PC-9 (cell line): ENCODE data around the gene DRAM2.

ENCODE experiments used
- EZH2 ChIP-seq: fragments of 200-600 bp; sonication (generic); IDR thresholded peaks from 2 replicates; pipeline ENCODE4 v1.8.0; 2017; ENCODE audit warnings: antibody characterized with exemption, low read depth
- TF ChIP-seq, protein P1 (sequence below): fragments of 200-600 bp; sonication (generic); conservative IDR thresholded peaks from 2 replicates; pipeline ENCODE4 v1.6.1; 2017; ENCODE audit warnings: mixed run types, antibody characterized with exemption, mild to moderate bottlenecking, moderate library complexity

DNA sequence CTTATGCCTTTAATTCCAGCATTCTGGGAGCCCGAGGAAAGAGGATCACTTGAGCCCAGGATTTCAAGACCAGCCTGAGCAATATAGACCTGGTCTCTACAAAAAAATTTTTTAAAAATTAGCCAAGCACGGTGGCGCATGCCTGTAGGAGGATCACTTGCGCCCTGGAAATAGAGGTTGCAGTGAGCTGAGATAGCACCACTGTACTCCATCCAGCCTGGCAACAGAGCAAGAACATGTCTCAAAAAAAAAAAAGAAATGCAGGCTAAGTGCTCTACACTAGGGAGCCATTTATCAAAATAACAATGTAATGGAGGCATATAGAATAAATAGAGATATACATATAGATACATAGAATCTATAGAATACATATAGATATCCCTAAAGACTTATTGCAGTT lies 23.5 kb upstream of the DRAM2 start:
- TF ChIP-seq, protein P1, sequence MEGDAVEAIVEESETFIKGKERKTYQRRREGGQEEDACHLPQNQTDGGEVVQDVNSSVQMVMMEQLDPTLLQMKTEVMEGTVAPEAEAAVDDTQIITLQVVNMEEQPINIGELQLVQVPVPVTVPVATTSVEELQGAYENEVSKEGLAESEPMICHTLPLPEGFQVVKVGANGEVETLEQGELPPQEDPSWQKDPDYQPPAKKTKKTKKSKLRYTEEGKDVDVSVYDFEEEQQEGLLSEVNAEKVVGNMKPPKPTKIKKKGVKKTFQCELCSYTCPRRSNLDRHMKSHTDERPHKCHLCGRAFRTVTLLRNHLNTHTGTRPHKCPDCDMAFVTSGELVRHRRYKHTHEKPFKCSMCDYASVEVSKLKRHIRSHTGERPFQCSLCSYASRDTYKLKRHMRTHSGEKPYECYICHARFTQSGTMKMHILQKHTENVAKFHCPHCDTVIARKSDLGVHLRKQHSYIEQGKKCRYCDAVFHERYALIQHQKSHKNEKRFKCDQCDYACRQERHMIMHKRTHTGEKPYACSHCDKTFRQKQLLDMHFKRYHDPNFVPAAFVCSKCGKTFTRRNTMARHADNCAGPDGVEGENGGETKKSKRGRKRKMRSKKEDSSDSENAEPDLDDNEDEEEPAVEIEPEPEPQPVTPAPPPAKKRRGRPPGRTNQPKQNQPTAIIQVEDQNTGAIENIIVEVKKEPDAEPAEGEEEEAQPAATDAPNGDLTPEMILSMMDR, result no peak
- no peak for TF ChIP-seq EZH2
